ENCODE data around the gene FAT3.

FAT3 gene

DNA sequence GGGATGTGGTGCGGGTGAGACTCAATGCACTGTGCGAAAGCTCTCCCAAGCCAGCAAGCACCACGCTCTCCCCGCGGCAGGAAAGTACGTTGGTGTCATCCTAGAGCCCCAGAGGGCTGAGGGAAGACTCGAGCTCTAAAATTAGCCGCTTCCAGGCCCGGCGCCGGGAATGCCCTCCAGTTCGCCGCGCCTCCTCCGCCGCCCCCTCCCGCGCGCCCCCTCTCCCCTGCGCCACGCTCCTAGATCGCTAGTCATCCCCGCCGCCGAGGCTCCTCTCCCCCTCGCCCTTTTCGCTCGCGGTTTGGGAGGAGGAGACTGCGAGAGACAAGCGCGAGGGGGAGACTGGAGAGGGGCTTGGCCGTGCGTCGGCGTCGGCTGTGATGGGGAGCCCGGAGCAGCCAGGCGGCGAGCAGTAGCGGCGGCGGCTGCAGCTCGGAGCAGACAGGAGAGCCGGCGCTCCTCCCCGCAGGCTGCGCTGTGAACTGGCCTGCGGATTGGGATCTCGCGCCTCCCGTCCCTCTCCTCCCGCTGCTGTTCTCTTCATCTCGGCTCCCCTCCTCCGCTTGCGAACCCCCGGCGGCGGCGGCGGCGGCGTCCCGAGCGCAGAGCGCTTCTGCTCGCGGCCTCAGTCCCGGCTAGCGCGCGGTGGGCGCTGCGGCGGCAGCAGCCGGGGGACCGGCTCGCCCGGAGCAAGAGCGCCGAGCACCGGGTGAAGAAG is at the start of gene FAT3:
TSS of gene FAT3 (plus strand) at position 412 of the 718 bp plus-strand sequence. CDS start 127,295 bp downstream, outside the sequence.
- peaks cover 54% of the 10 kb centered on the region for H3K27me3 ChIP-seq (replicated peaks; ENCODE audit: control insufficient read depth, insufficient read depth, low read length)
- peak within 1 kb of the TSS; percentile 74 for H3K4me3 ChIP-seq (ENCODE audit: low read length)

DNA sequence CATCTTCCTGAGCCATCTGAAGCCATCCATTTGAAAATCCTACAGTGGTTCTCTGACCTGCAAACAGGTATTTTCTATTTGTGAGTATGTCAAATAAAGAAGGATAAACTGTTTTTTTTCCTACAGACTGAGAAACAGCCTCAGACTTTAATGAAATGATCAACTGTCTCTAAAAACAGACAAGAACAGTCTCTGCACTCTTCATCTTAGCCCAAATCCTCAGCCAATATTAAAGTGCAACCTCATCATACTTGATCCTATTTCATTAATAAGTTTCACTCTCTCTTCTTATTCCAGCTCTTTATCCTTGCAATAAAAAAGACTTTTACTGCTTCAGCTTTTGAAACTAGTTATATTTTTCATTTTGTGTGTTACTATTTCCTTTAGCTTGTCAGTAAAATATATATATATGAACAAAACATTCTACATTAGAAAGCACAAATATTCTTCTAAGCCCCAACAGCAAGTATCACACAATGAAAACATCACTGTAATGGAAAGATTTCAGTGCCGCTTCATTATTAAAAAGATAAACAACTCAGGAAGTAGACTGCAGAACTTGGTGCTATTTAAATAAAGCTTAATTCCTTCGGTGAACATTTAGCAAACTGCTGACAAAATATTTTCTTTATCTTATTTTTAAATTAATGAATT is 45.5 kb upstream of the FAT3 start:
- H3K4me1 ChIP-seq (ENCODE audit: control insufficient read depth, insufficient read depth, low read length): peaks cover 17% of the 10 kb centered on the region
- no peak for DNase-seq (ENCODE audit: low read depth)
- no peak overlapping the region for H3K9ac ChIP-seq (ENCODE audit: low read length)
- H3K4me3 ChIP-seq (ENCODE audit: low read length): no peak overlapping the region
- H3K27me3 ChIP-seq (replicated peaks; ENCODE audit: control insufficient read depth, insufficient read depth, low read length): no peaks in the 10 kb centered on the region
- no peaks in the 10 kb centered on the region for H3K9me3 ChIP-seq (ENCODE audit: control insufficient read depth, low read length)
- no peaks in the 10 kb centered on the region for H3K36me3 ChIP-seq (ENCODE audit: control insufficient read depth, insufficient read depth, low read length, severe bottlenecking)

More for the DNA sequence above, at the start of gene FAT3:
- no peak within 1 kb of the TSS for H3K9ac ChIP-seq (ENCODE audit: low read length)
- peak; percentile 55 for DNase-seq (ENCODE audit: low read depth)
- H3K4me1 ChIP-seq (ENCODE audit: control insufficient read depth, insufficient read depth, low read length): peaks cover 9% of the 10 kb centered on the region
- H3K36me3 ChIP-seq (ENCODE audit: control insufficient read depth, insufficient read depth, low read length, severe bottlenecking): no peaks in the 10 kb centered on the region
- H3K9me3 ChIP-seq (ENCODE audit: control insufficient read depth, low read length): peaks cover 11% of the 10 kb centered on the region

DNA sequence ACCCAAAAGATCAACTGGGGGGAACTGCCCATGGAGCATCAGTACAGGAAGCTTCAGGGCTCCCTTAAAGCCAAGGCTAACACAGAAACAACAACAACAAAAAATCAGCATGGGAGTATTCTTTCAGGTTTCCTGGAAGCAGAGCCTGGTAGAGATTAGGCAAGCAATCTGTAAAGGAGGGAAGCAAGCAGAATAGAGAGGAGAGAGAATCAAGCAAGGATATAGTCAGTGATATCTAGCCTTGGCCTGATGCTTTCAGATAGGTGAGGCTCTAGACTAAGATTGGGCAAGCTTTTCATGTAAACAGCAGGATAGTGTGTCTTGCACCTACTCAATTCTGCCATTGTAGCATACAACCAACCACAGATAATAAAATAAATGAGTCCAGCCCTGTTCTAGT is 44.4 kb upstream of the FAT3 start:
- H3K4me1 ChIP-seq (ENCODE audit: control insufficient read depth, insufficient read depth, low read length): peaks cover 17% of the 10 kb centered on the region
- no peak overlapping the region for H3K9ac ChIP-seq (ENCODE audit: low read length)
- DNase-seq (ENCODE audit: low read depth): no peak
- H3K36me3 ChIP-seq (ENCODE audit: control insufficient read depth, insufficient read depth, low read length, severe bottlenecking): no peaks in the 10 kb centered on the region
- no peaks in the 10 kb centered on the region for H3K9me3 ChIP-seq (ENCODE audit: control insufficient read depth, low read length)
- H3K4me3 ChIP-seq (ENCODE audit: low read length): peak overlapping the region; percentile 44
- no peaks in the 10 kb centered on the region for H3K27me3 ChIP-seq (replicated peaks; ENCODE audit: control insufficient read depth, insufficient read depth, low read length)

DNA sequence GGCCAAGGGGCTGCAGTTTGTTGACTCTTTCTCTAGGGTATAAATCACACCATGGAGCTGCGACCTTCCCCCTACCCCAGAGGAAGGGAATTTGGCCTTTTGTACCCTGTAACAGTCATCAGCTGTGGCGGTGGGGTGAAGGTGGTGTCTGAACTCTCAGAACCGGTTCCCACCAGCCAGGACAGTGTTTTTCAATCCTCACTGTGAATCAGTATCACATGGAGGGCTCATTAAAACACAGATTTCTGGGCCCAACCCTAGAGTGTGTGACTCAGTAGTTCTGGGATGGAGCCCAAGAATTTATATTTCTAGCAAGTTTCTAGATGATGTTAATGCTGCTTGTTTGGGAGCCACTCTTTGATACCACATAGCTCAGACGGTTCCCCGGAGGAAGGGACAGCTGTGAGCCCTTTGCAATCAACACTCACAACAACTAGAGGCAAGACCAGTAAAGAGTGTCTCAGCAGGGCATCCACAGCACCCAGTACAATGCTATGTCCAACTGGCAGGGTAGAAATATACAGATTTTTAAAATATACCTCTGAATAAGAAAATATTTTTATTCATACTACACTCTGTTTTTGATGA is 43.9 kb upstream of the FAT3 start:
- Histone ChIP-seq H3K4me3 (ENCODE audit: low read length) (peak overlapping the region; percentile 44), H3K4me1 (ENCODE audit: control insufficient read depth, insufficient read depth, low read length) (peaks cover 17% of the 10 kb centered on the region), H3K9me3 (ENCODE audit: control insufficient read depth, low read length) (no peaks in the 10 kb centered on the region), H3K9ac (ENCODE audit: low read length) (no peak overlapping the region), H3K27me3 (replicated peaks; ENCODE audit: control insufficient read depth, insufficient read depth, low read length) (no peaks in the 10 kb centered on the region), H3K36me3 (ENCODE audit: control insufficient read depth, insufficient read depth, low read length, severe bottlenecking) (no peaks in the 10 kb centered on the region)
- DNase-seq (ENCODE audit: low read depth): no peak

DNA sequence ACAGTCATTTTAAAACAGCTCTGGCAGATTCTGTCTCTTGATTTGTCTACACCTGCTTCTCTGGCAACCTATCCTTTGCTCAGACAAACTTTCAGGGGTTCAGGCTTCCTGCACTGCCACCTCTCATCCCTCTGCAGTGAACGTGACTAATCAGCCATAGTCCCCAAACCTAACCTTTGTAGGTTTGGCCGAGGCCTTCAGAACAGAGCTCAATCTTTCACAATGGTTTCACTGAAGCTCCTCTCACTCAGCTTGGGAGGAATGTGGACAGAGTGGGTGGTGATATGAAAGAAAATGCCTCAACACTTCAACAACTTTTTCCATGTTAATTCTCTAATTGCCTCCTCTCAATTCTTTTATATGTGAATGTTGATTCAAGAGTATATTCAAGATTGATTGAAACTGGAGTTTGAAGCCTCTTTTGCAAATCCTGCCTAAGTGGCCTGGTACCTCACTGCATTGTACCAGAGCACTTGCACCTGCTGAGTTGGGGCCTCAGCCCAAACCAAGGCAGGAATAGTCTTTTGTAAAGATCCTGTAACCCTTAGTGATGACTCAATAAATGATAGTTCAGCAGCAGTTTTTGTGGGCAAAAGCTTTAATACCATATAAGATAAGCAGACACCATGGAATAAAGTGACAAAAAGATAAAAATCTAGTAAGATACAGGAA is 33.9 kb upstream of the FAT3 start:
- DNase-seq (ENCODE audit: low read depth): no peak
- H3K36me3 ChIP-seq (ENCODE audit: control insufficient read depth, insufficient read depth, low read length, severe bottlenecking): no peaks in the 10 kb centered on the region
- no peaks in the 10 kb centered on the region for H3K4me1 ChIP-seq (ENCODE audit: control insufficient read depth, insufficient read depth, low read length)
- H3K9me3 ChIP-seq (ENCODE audit: control insufficient read depth, low read length): no peaks in the 10 kb centered on the region
- no peak overlapping the region for H3K4me3 ChIP-seq (ENCODE audit: low read length)
- no peak overlapping the region for H3K9ac ChIP-seq (ENCODE audit: low read length)
- H3K27me3 ChIP-seq (replicated peaks; ENCODE audit: control insufficient read depth, insufficient read depth, low read length): no peaks in the 10 kb centered on the region

DNA sequence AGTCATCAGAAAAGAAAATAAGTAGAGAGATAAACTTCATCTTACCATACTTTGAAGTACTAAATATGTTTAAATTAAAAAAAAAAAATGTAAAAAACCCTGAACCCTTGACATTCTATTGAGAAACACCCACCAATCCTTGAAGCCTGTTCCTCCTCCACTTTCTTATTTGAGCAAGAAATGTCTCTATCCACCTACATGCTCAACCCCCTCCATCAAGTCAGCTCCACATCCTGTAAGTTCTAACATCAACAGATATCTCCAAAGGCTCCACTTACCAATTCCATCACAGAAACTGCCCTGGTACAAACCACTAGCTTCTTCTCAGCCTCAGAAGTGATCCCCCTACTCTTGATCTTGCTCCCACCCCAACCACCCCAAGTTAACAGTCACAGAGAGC is 32.5 kb upstream of the FAT3 start:
- Histone ChIP-seq H3K4me1 (ENCODE audit: control insufficient read depth, insufficient read depth, low read length) (no peaks in the 10 kb centered on the region), H3K27me3 (replicated peaks; ENCODE audit: control insufficient read depth, insufficient read depth, low read length) (no peaks in the 10 kb centered on the region), H3K36me3 (ENCODE audit: control insufficient read depth, insufficient read depth, low read length, severe bottlenecking) (no peaks in the 10 kb centered on the region), H3K9me3 (ENCODE audit: control insufficient read depth, low read length) (no peaks in the 10 kb centered on the region), H3K9ac (ENCODE audit: low read length) (no peak overlapping the region), H3K4me3 (ENCODE audit: low read length) (no peak overlapping the region)
- no peak for DNase-seq (ENCODE audit: low read depth)

DNA sequence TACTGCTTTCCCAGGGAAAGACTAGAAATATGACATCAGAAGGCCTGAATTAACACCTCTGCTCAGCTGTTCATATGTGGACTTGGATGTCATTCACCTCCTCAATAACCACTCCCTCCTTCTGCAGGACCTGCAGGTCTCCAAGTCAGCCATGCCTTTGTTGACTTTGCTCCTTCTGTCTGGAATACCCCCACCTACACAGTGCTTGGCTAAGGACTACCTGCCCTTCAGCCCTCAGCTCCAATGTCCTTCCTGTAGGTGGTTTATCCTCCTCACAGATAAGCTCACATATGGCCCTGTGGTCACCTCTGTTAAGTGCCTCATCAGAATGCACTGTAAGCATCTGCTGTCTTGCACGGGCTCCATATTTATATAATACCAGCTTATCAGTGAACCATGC is 26.4 kb upstream of the FAT3 start:
- H3K9me3 ChIP-seq (ENCODE audit: control insufficient read depth, low read length): no peaks in the 10 kb centered on the region
- H3K9ac ChIP-seq (ENCODE audit: low read length): no peak overlapping the region
- H3K4me1 ChIP-seq (ENCODE audit: control insufficient read depth, insufficient read depth, low read length): peaks cover 8% of the 10 kb centered on the region
- no peak for DNase-seq (ENCODE audit: low read depth)
- H3K4me3 ChIP-seq (ENCODE audit: low read length): no peak overlapping the region
- no peaks in the 10 kb centered on the region for H3K36me3 ChIP-seq (ENCODE audit: control insufficient read depth, insufficient read depth, low read length, severe bottlenecking)
- H3K27me3 ChIP-seq (replicated peaks; ENCODE audit: control insufficient read depth, insufficient read depth, low read length): no peaks in the 10 kb centered on the region

DNA sequence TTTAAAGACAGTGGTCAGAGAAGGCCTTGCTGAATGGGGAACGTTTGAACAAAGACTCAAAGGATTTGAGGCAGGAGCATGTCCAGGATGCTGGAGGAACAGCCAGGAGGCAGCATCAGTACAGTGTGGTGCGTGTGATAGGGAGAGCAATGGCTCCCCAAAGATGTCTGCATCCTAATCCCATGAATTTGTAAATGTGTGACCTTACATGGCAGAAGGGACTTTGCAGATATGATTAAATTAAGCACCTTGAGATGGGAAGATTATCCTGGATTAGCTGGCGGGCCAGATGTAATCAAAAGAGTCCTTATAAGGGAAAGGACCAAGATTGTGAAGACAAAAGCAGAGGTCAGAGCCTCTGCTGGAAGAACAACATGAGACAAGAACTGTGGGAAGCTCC is 24.6 kb upstream of the FAT3 start:
- no peaks in the 10 kb centered on the region for H3K9me3 ChIP-seq (ENCODE audit: control insufficient read depth, low read length)
- no peaks in the 10 kb centered on the region for H3K27me3 ChIP-seq (replicated peaks; ENCODE audit: control insufficient read depth, insufficient read depth, low read length)
- no peak overlapping the region for H3K9ac ChIP-seq (ENCODE audit: low read length)
- H3K4me3 ChIP-seq (ENCODE audit: low read length): no peak overlapping the region
- H3K4me1 ChIP-seq (ENCODE audit: control insufficient read depth, insufficient read depth, low read length): peaks cover 16% of the 10 kb centered on the region
- DNase-seq (ENCODE audit: low read depth): no peak
- no peaks in the 10 kb centered on the region for H3K36me3 ChIP-seq (ENCODE audit: control insufficient read depth, insufficient read depth, low read length, severe bottlenecking)

DNA sequence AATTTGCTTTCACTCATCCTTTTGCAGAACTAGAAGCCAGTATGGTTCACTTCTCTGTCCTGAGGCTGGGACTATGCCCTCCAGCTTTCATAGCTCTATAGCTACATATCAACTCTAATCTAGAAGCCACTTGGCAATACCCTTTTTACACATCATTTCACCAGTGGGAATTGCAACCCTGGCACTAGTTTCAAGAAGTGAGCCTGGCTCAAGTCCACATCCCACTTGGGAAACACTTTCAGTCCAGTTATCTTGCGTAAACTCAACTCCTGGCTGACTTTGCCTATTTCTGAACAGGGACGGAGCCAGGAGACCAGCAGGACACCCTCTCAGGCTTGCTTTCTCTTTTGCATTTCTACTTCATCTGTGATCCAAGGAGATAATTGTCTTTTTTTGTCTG is 19.9 kb upstream of the FAT3 start:
- no peak overlapping the region for H3K9ac ChIP-seq (ENCODE audit: low read length)
- H3K4me1 ChIP-seq (ENCODE audit: control insufficient read depth, insufficient read depth, low read length): peaks cover 9% of the 10 kb centered on the region
- peak overlapping the region; percentile 58 for H3K4me3 ChIP-seq (ENCODE audit: low read length)
- no peaks in the 10 kb centered on the region for H3K36me3 ChIP-seq (ENCODE audit: control insufficient read depth, insufficient read depth, low read length, severe bottlenecking)
- DNase-seq (ENCODE audit: low read depth): no peak
- H3K27me3 ChIP-seq (replicated peaks; ENCODE audit: control insufficient read depth, insufficient read depth, low read length): no peaks in the 10 kb centered on the region
- no peaks in the 10 kb centered on the region for H3K9me3 ChIP-seq (ENCODE audit: control insufficient read depth, low read length)

DNA sequence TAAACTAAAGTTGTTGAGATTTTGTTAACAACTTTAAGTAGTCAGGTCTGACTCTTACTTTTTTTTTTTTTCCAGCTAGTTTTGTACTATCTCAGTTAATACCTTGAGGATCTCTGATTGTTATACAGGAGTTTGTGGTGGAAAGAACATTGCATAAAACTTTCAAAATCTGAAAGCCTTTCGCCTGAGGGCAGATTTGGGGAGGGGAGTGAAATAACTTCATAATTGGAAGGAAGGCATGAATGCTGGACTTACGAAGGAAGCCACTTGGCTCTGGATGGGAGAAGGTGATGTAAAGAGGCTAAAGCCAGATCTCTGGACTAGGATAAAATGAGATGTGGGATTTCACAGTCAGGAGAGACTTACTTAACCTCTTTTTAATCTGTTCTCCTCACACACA is 18.2 kb upstream of the FAT3 start:
- H3K4me1 ChIP-seq (ENCODE audit: control insufficient read depth, insufficient read depth, low read length): peaks cover 9% of the 10 kb centered on the region
- H3K9ac ChIP-seq (ENCODE audit: low read length): no peak overlapping the region
- H3K36me3 ChIP-seq (ENCODE audit: control insufficient read depth, insufficient read depth, low read length, severe bottlenecking): no peaks in the 10 kb centered on the region
- no peak for DNase-seq (ENCODE audit: low read depth)
- H3K27me3 ChIP-seq (replicated peaks; ENCODE audit: control insufficient read depth, insufficient read depth, low read length): peaks cover 8% of the 10 kb centered on the region
- H3K4me3 ChIP-seq (ENCODE audit: low read length): no peak overlapping the region
- no peaks in the 10 kb centered on the region for H3K9me3 ChIP-seq (ENCODE audit: control insufficient read depth, low read length)

DNA sequence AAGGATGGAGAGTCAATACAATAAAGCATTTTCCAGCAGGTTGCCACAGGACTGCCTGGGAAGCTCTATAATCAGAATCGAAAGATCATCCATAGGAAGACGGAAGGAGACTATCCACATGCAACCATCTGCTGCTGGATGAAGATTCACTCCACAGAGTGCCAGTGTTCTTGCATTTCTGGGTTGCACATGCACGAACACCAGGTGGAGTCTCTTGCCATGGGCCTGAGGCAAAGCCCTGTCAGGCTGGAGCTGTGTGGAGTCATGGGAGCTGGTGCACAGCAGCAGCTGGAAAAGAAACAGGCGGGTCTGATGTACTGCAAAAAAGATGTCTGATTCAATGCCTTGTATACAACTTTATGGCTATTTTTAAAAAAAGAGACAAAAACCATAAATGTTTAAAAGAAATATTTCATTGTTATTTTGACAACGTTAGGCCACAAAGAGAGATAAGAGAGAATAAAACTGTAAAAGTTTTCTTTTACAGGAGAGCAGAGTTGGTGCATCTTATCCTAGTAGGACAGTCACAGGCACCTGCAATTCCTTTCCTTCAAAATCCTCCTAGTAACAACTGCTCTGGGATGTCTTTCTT is 12.9 kb upstream of the FAT3 start:
- H3K9me3 ChIP-seq (ENCODE audit: control insufficient read depth, low read length): no peaks in the 10 kb centered on the region
- H3K36me3 ChIP-seq (ENCODE audit: control insufficient read depth, insufficient read depth, low read length, severe bottlenecking): no peaks in the 10 kb centered on the region
- H3K4me3 ChIP-seq (ENCODE audit: low read length): no peak overlapping the region
- no peak overlapping the region for H3K9ac ChIP-seq (ENCODE audit: low read length)
- H3K4me1 ChIP-seq (ENCODE audit: control insufficient read depth, insufficient read depth, low read length): no peaks in the 10 kb centered on the region
- DNase-seq (ENCODE audit: low read depth): peak; percentile 27
- peaks cover 14% of the 10 kb centered on the region for H3K27me3 ChIP-seq (replicated peaks; ENCODE audit: control insufficient read depth, insufficient read depth, low read length)
